ENCODE results near the gene LRP1B.

GRCh38 chr2:140863713-140864112 lies 1267.1 kb downstream of the LRP1B start:
- no peak for TF ChIP-seq ZNF274 (IDR thresholded peaks at IDR 0.05; ENCODE audit: low read depth, low read length)
- TF ChIP-seq YY1 (IDR thresholded peaks at IDR 0.05; ENCODE audit: insufficient read depth, insufficient read length): no peak

Data from NT2/D1 (cell line).